Transverse colon (tissue), 4 donors: ENCODE data around the gene REV3L. TPM values are rescaled to one million over a fixed set of nuclear protein-coding genes. Genes with fewer than 3 reads are reported as not detected.

Source experiments
- DNase-seq: peaks from one replicate; pipeline ENCODE4 v3.0.0-alpha.2; 2019
- H3K27ac ChIP-seq, 4 donors: fragments of 200-600 bp; sonication (generic); 2 replicates each; pipeline ENCODE4 v1.5.1; 2016 to 2018; ENCODE audit warnings: inconsistent platforms in 4 of 4
- H3K27me3 ChIP-seq: fragments of 200-600 bp; sonication (generic); 2 replicates; pipeline ENCODE4 v1.5.1; 2017; ENCODE audit warnings: inconsistent platforms
- H3K36me3 ChIP-seq, 4 donors: fragments of 200-600 bp; sonication (generic); 2 replicates each; pipeline ENCODE4 v1.5.1; 2017 to 2019; ENCODE audit warnings: inconsistent platforms in 4 of 4
- H3K4me1 ChIP-seq, 4 donors: fragments of 200-600 bp; sonication (generic); 2 replicates each; pipeline ENCODE4 v1.5.1; 2017 to 2020; ENCODE audit warnings: inconsistent platforms in 4 of 4
- H3K4me3 ChIP-seq, 4 donors: fragments of 200-600 bp; sonication (generic); 1 replicate in 1 of 4; 2 replicates in 3 of 4; pipeline versions ENCODE4 v1.5.1 to v1.6.1; 2017 to 2019; ENCODE audit warnings: inconsistent platforms in 4 of 4
- H3K9me3 ChIP-seq, 2 donors: fragments of 200-600 bp; sonication (generic); 2 replicates each; pipeline ENCODE4 v1.5.1; 2017 to 2019; ENCODE audit warnings: inconsistent platforms in 2 of 2
- EP300 ChIP-seq: sonication (generic); formaldehyde crosslinking; IDR thresholded peaks from one replicate; pipeline ENCODE4 v1.6.1; 2017; ENCODE audit warnings: antibody characterized with exemption, low read depth
- POLR2A ChIP-seq: fragments of 450-650 bp; IDR thresholded peaks from one replicate; pipeline ENCODE4 v1.6.1; 2016; ENCODE audit warnings: antibody characterized with exemption, mild to moderate bottlenecking, moderate library complexity
- POLR2AphosphoS5 ChIP-seq, 3 donors: sonication (generic); formaldehyde crosslinking; IDR thresholded peaks; one replicate each; pipeline ENCODE4 v1.6.1; 2016; ENCODE audit warnings: antibody characterized with exemption in 3 of 3
- WGBS, 2 donors: methylation state at CpG; one replicate each; pipeline ENCODE4 v1.1.5; 2018; ENCODE audit warnings: low coverage in 1 of 2; 5-methylcytosine and 5-hydroxymethylcytosine counted together
- in situ Hi-C, 4 donors: fragments of 200-750 bp; cut with MboI; loops; one replicate each; pipeline versions ENCODE4 v1.15.0 to v1.15.1; 2017; ENCODE audit warnings: low sequenced_read_pairs in 3 of 4, low pct_ligation_motif_present in 1 of 4, low pct_unique_long_range_greater_than_20kb in 1 of 4
- intact Hi-C: fragments of 100-400 bp; cut with DNase I; formaldehyde crosslinking; loops from one replicate; pipeline ENCODE4 v1.15.1; 2023; ENCODE audit warnings: low total_unique reads
- total RNA-seq, 4 donors: library from RNA; depleted of rRNA; stranded (reverse); fragments of >200 nt; gene quantifications; one replicate each; pipeline ENCODE4 v1.1.0, GENCODE V29; 2016
- TF ChIP-seq, protein P1 (sequence below), 5 experiments: fragments of 200-600 bp in 3 of 5; fragments of 450-650 bp in 2 of 5; sonication (generic) in 3 of 5; IDR thresholded peaks; 1 replicate in 2 of 5; 2 replicates in 3 of 5; pipeline ENCODE4 v1.5.1; 2016 to 2017; ENCODE audit warnings: antibody characterized with exemption in 5 of 5, inconsistent platforms in 3 of 5, mild to moderate bottlenecking in 2 of 5, moderate library complexity in 1 of 5

Gene REV3L
- total RNA-seq, 4 donors from 2014 or later, result 24.7 to 256 (median 34.7) TPM

DNA sequence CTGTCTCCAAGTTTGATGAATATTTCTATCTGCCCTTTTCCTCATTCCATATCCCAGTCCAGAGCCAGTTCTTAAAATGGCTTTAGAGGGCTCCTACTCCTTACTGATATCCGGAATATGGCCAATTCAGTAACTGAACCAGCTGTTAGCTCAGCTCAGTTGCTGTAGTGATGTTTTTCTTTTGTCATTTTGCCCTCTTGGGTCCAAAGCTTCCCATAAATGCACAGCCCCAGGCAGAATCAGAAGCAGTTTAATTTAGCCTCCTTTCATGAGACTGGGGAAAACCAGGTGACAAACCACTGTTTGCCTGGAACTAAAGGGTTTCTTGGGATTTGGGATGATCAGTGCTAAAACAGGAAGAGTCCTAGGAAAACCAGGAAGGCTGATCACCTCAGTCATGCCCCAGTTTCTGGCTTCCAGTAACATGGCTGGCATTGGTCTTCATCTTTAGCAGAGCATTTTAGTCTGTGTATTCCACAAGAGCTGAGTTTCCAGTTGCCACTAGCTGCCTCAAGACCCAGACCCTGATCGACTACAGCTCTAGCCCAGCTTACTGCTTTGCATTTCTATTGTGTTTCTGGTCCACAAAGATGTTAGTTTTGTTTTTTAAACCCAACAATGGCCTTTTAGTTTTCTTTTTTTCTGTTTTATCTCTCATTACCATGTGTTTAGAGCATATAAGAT, 40.6 kb upstream of the REV3L start:
- 60 to 86% methylated on average over 2 of the region's 2 CpGs for WGBS, 2 donors
- no peak overlapping the region for H3K4me3 ChIP-seq
- H3K27me3 ChIP-seq, result no peaks in the 10 kb centered on the region
- no peak for DNase-seq
- H3K27ac ChIP-seq, result no peak overlapping the region
- no peaks in the 10 kb centered on the region for H3K36me3 ChIP-seq
- H3K4me1 ChIP-seq, result peaks cover 0 to 10% (median 0%) of the 10 kb centered on the region in 4 donors
- in situ Hi-C loops (no loop called here), intact Hi-C loops (no loop called here)
- TF ChIP-seq POLR2A (no peak), POLR2AphosphoS5 (IDR thresholded peaks at IDR 0.05) (no peak), EP300 (no peak)
- TF ChIP-seq, protein P1, sequence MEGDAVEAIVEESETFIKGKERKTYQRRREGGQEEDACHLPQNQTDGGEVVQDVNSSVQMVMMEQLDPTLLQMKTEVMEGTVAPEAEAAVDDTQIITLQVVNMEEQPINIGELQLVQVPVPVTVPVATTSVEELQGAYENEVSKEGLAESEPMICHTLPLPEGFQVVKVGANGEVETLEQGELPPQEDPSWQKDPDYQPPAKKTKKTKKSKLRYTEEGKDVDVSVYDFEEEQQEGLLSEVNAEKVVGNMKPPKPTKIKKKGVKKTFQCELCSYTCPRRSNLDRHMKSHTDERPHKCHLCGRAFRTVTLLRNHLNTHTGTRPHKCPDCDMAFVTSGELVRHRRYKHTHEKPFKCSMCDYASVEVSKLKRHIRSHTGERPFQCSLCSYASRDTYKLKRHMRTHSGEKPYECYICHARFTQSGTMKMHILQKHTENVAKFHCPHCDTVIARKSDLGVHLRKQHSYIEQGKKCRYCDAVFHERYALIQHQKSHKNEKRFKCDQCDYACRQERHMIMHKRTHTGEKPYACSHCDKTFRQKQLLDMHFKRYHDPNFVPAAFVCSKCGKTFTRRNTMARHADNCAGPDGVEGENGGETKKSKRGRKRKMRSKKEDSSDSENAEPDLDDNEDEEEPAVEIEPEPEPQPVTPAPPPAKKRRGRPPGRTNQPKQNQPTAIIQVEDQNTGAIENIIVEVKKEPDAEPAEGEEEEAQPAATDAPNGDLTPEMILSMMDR (IDR thresholded peaks at IDR 0.05), result no peak
- no peaks in the 10 kb centered on the region for H3K9me3 ChIP-seq

DNA sequence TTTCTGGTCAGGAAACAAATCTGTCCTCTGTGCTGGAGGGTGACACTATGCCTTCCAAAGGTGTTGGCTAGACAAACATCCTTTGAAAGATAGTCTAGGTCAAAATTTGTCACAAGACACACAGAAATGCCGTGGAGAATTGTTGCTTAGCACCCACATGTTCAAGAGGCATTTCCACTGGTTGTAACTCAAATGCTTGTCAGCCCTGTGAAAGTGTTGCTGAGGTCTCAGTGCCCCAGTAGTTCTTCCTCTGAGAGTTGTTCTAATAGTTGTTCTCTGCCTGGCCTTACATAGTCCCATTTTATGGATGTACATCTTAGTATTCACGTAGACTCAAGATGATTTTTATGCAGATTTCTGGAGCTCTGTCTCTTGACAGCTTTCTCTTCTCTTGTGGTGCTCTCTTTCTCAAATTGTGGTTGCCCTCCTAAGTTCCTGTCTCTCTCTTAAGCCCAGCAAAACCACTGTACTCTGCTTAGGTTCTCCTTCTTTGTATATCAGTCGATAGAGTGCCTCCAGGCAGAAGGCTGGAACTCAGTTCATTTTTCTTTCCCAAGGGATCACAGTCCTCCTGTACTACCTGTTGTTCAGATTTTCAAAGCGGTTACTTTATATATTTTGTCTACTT, 39.5 kb upstream of the REV3L start:
- peaks cover 0 to 10% (median 0%) of the 10 kb centered on the region in 4 donors for H3K4me1 ChIP-seq
- in situ Hi-C loops, result no loop called here
- H3K36me3 ChIP-seq, result no peaks in the 10 kb centered on the region
- DNase-seq, result no peak
- no peaks in the 10 kb centered on the region for H3K27me3 ChIP-seq
- H3K9me3 ChIP-seq, result no peaks in the 10 kb centered on the region
- no peak overlapping the region for H3K4me3 ChIP-seq
- H3K27ac ChIP-seq, result no peak overlapping the region
- intact Hi-C loops, result no loop called here
- 73 to 79% methylated on average over 4 of the region's 4 CpGs for WGBS, 2 donors
- TF ChIP-seq POLR2A, result no peak
- TF ChIP-seq, protein P1 (IDR thresholded peaks at IDR 0.05), result no peak
- TF ChIP-seq POLR2AphosphoS5 (IDR thresholded peaks at IDR 0.05), result no peak
- no peak for TF ChIP-seq EP300

DNA sequence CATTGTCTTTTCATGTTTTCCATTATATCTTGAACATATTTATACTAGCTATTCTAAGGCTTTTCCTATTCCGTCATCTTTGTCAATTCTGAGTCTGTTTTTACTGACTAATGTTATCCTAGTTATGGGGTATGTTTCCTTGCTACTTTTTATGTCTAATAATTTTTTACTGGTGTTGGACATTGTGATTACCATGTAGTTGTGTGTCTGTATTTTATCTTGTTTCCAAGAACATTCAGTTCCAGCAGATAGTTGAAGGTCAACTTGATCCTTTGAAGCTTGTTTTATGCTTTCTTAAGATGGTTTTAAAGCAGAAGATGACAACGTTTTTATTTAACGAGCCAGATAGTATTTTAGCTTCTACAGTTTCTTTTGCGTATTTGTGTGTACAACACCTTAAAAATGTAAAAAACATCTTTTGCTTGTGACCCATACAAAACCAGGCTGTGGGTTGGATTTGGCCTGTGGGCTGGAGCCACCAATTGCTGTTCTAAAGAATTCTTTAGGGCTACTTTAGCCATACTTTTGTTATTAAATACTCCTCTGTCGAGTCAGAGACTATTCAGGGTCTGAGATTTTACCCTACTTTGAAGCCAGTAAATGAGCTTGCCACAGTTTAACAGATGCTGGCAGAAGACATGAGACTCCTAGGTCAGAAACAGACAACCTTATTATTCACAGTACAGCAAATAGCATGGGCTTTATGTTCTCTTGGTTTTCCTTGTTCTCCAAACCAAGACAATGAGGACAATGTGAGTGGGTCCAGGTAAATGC, 38.7 kb upstream of the REV3L start:
- intact Hi-C loops, result no loop called here
- TF ChIP-seq EP300 (no peak), POLR2A (no peak), POLR2AphosphoS5 (IDR thresholded peaks at IDR 0.05) (no peak)
- TF ChIP-seq, protein P1 (IDR thresholded peaks at IDR 0.05), result no peak
- no peak overlapping the region for H3K27ac ChIP-seq
- no peak for DNase-seq
- no peaks in the 10 kb centered on the region for H3K27me3 ChIP-seq
- peaks cover 0 to 10% (median 0%) of the 10 kb centered on the region in 4 donors for H3K4me1 ChIP-seq
- H3K9me3 ChIP-seq, result no peaks in the 10 kb centered on the region
- H3K36me3 ChIP-seq, result no peaks in the 10 kb centered on the region
- no peak overlapping the region for H3K4me3 ChIP-seq
- in situ Hi-C loops, result no loop called here
- WGBS, 2 donors, result 87 to 91% methylated on average over 5 of the region's 5 CpGs

GRCh38 chr6:111520524-111520923, 37.5 kb upstream of the REV3L start:
- Histone ChIP-seq H3K27ac (no peak overlapping the region), H3K4me1 (peaks cover 0 to 10% (median 0%) of the 10 kb centered on the region in 4 donors), H3K27me3 (no peaks in the 10 kb centered on the region), H3K9me3 (no peaks in the 10 kb centered on the region), H3K4me3 (no peak overlapping the region), H3K36me3 (no peaks in the 10 kb centered on the region)
- in situ Hi-C loops, result no loop called here
- no peak for DNase-seq
- intact Hi-C loops, result no loop called here
- TF ChIP-seq EP300 (no peak), POLR2AphosphoS5 (IDR thresholded peaks at IDR 0.05) (no peak), POLR2A (no peak)
- TF ChIP-seq, protein P1 (IDR thresholded peaks at IDR 0.05), result no peak
